MM.1S (cell line): Measurements from ENCODE around the gene PRG3.

Source experiments
- CTCF ChIP-seq: fragments of 300-600 bp; sonication (generic); IDR thresholded peaks from 2 replicates; pipeline ENCODE4 v1.5.1; 2016; ENCODE audit warnings: antibody characterized with exemption, low read length, mixed read lengths
- EZH2 ChIP-seq: fragments of 300-600 bp; sonication (generic); optimal IDR thresholded peaks from 2 replicates; pipeline ENCODE3; 2017; ENCODE audit warnings: low read depth, mild to moderate bottlenecking, antibody characterized with exemption, low read length, mixed read lengths
- EZH2phosphoT487 ChIP-seq: fragments of 300-600 bp; sonication (generic); IDR thresholded peaks from 2 replicates; pipeline ENCODE4 v1.6.1; 2018; ENCODE audit warnings: antibody characterized with exemption, low read length

GRCh38 chr11:57356268-57356667, 24.7 kb downstream of the PRG3 start:
- TF ChIP-seq CTCF (no peak), EZH2 (no peak), EZH2phosphoT487 (no peak)
